GM19452 (cell line): ENCODE results near the gene C10orf88.

Experiments used
- ATAC-seq: cut with Tn5 transposase; IDR thresholded peaks from one replicate; pipeline ENCODE4 v1.9.1; 2021; ENCODE audit not compliant: unreplicated experiment

C10orf88 gene

GRCh38 chr10:122953902-122954730 lies at the start of gene C10orf88:
TSS of gene C10orf88 (minus strand) at chr10:122954227. CDS start at chr10:122954178, 49 bp downstream.
- peak; percentile 97 for ATAC-seq

- no peak for ATAC-seq
These were observed 47.3 kb upstream of the C10orf88 start for GRCh38 chr10:123001370-123001769.

GRCh38 chr10:123000155-123000554 lies 46.1 kb upstream of the C10orf88 start:
- no peak for ATAC-seq

- no peak for ATAC-seq
These were observed 45.3 kb upstream of the C10orf88 start for GRCh38 chr10:122999347-122999746.

- ATAC-seq, result no peak
These were observed 44.9 kb upstream of the C10orf88 start for GRCh38 chr10:122998934-122999333.

- no peak for ATAC-seq
These were observed 44.4 kb upstream of the C10orf88 start for GRCh38 chr10:122998360-122998917.

- no peak for ATAC-seq
These were observed 43.8 kb upstream of the C10orf88 start for GRCh38 chr10:122997864-122998263.

GRCh38 chr10:122995936-122996335 lies 41.9 kb upstream of the C10orf88 start:
- ATAC-seq, result no peak

- no peak for ATAC-seq
These were observed 39.8 kb upstream of the C10orf88 start for GRCh38 chr10:122993797-122994336.

GRCh38 chr10:122992031-122992585 lies 38.1 kb upstream of the C10orf88 start:
- no peak for ATAC-seq

GRCh38 chr10:122990278-122990677 lies 36.3 kb upstream of the C10orf88 start:
- no peak for ATAC-seq

- ATAC-seq, result no peak
These were observed 34.5 kb upstream of the C10orf88 start for GRCh38 chr10:122988501-122988900.

GRCh38 chr10:122986335-122986734 lies 32.3 kb upstream of the C10orf88 start:
- ATAC-seq, result no peak

GRCh38 chr10:122984708-122985107 lies 30.7 kb upstream of the C10orf88 start:
- no peak for ATAC-seq

GRCh38 chr10:122983898-122984297 lies 29.9 kb upstream of the C10orf88 start:
- ATAC-seq, result no peak

- ATAC-seq, result no peak
These were observed 27.0 kb upstream of the C10orf88 start for GRCh38 chr10:122981066-122981464.

- ATAC-seq, result peak; percentile 98
These were observed 26.4 kb upstream of the C10orf88 start, which contains the start of gene PSTK for GRCh38 chr10:122980209-122981065. TSS of gene PSTK (plus strand) at chr10:122980401. CDS start at chr10:122980480, 79 bp downstream.

- ATAC-seq, result no peak
These were observed 20.6 kb upstream of the C10orf88 start for GRCh38 chr10:122974543-122975064.

- ATAC-seq, result no peak
These were observed 20.0 kb upstream of the C10orf88 start for GRCh38 chr10:122974023-122974422.

GRCh38 chr10:122968698-122969097 lies 14.7 kb upstream of the C10orf88 start:
- ATAC-seq, result no peak

- ATAC-seq, result no peak
These were observed 12.9 kb upstream of the C10orf88 start for GRCh38 chr10:122966879-122967278.
